HepG2 (cell line): ENCODE measurements around the gene ARHGEF16. TPM values are rescaled to one million over a fixed set of nuclear protein-coding genes. Genes with fewer than 3 reads are reported as not detected.

Experiments used
- ERF ChIP-seq: IDR thresholded peaks from 2 replicates; pipeline ENCODE4 v1.6.1; 2018; ENCODE audit warnings: missing biosample characterization, missing genetic modification reagents
- FOXC1 ChIP-seq: sonication (generic); formaldehyde crosslinking; IDR thresholded peaks from 2 replicates; pipeline ENCODE4 v1.8.0; 2022; ENCODE audit warnings: mild to moderate bottlenecking, missing genetic modification reagents, borderline replicate concordance
- GATAD2A ChIP-seq: IDR thresholded peaks from 2 replicates; pipeline ENCODE4 v1.6.1; 2016
- HNF1A ChIP-seq, 2 experiments: sonication (generic) in 1 of 2; formaldehyde crosslinking in 1 of 2; IDR thresholded peaks; 2 replicates each; pipeline versions ENCODE4 v1.4.0 to v1.6.1; 2016 to 2020; ENCODE audit warnings: borderline replicate concordance in 1 of 2, low read depth in 1 of 2, mild to moderate bottlenecking in 1 of 2, missing genetic modification reagents in 1 of 2
- MATR3 ChIP-seq: sonication (generic); formaldehyde crosslinking; IDR thresholded peaks from 2 replicates; pipeline ENCODE4 v1.4.0; 2020; ENCODE audit warnings: missing genetic modification reagents
- NCOA5 ChIP-seq: sonication (generic); formaldehyde crosslinking; IDR thresholded peaks from 2 replicates; pipeline ENCODE4 v1.4.0; 2020; ENCODE audit warnings: missing genetic modification reagents
- PATZ1 ChIP-seq: sonication (generic); formaldehyde crosslinking; IDR thresholded peaks from 2 replicates; pipeline ENCODE4 v1.4.0; 2020; ENCODE audit warnings: missing genetic modification reagents
- PHB2 ChIP-seq: fragments of 450-650 bp; IDR thresholded peaks from 2 replicates; pipeline ENCODE4 v1.6.1; 2018; ENCODE audit not compliant: partially characterized antibody
- RFXAP ChIP-seq: sonication (generic); formaldehyde crosslinking; IDR thresholded peaks from 2 replicates; pipeline ENCODE4 v1.4.0; 2020; ENCODE audit warnings: missing genetic modification reagents, borderline replicate concordance
- RXRB ChIP-seq: IDR thresholded peaks from 2 replicates; pipeline ENCODE4 v1.6.1; 2016; ENCODE audit warnings: borderline replicate concordance, missing genetic modification reagents, missing compliant biosample characterization
- SATB2 ChIP-seq: sonication (generic); formaldehyde crosslinking; IDR thresholded peaks from 2 replicates; pipeline ENCODE4 v1.5.0; 2020; ENCODE audit warnings: missing genetic modification reagents
- SMAD3 ChIP-seq: sonication (generic); formaldehyde crosslinking; IDR thresholded peaks from 2 replicates; pipeline ENCODE4 v1.4.0; 2020; ENCODE audit warnings: missing genetic modification reagents
- TRIM22 ChIP-seq: fragments of 450-650 bp; IDR thresholded peaks from 2 replicates; pipeline ENCODE4 v1.6.1; 2017
- ZFP36L1 ChIP-seq: sonication (generic); formaldehyde crosslinking; IDR thresholded peaks from 2 replicates; pipeline ENCODE4 v1.8.0; 2022; ENCODE audit warnings: mild to moderate bottlenecking, missing genetic modification reagents, moderate library complexity
- ZNF124 ChIP-seq: sonication (generic); formaldehyde crosslinking; IDR thresholded peaks from 2 replicates; pipeline ENCODE4 v1.4.0; 2020; ENCODE audit warnings: missing genetic modification reagents
- ZNF253 ChIP-seq: sonication (generic); formaldehyde crosslinking; IDR thresholded peaks from 2 replicates; pipeline ENCODE4 v1.8.0; 2022; ENCODE audit warnings: mild to moderate bottlenecking, missing genetic modification reagents, borderline replicate concordance
- ZNF282 ChIP-seq: fragments of 450-650 bp; IDR thresholded peaks from 2 replicates; pipeline ENCODE4 v1.6.1; 2018; ENCODE audit not compliant: partially characterized antibody
- ZNF296 ChIP-seq: sonication (generic); formaldehyde crosslinking; conservative IDR thresholded peaks from 2 replicates; pipeline ENCODE4 v1.5.0; 2020; ENCODE audit warnings: mild to moderate bottlenecking, missing genetic modification reagents
- ZNF30 ChIP-seq: sonication (generic); formaldehyde crosslinking; IDR thresholded peaks from 2 replicates; pipeline ENCODE4 v1.5.0; 2020; ENCODE audit warnings: mild to moderate bottlenecking, missing genetic modification reagents
- ZNF562 ChIP-seq: sonication (generic); formaldehyde crosslinking; IDR thresholded peaks from 2 replicates; pipeline ENCODE4 v1.8.0; 2022; ENCODE audit warnings: missing genetic modification reagents, borderline replicate concordance
- ZNF737 ChIP-seq: sonication (generic); formaldehyde crosslinking; IDR thresholded peaks from 2 replicates; pipeline ENCODE4 v1.5.0; 2020; ENCODE audit warnings: missing genetic modification reagents, mild to moderate bottlenecking, borderline replicate concordance
- ZNF766 ChIP-seq: sonication (generic); formaldehyde crosslinking; IDR thresholded peaks from 2 replicates; pipeline ENCODE4 v1.5.0; 2020; ENCODE audit warnings: missing genetic modification reagents, borderline replicate concordance
- polyA plus RNA-seq, 8 experiments: library from polyadenylated mRNA; depleted of rRNA in 3 of 8; stranded (reverse) in 7 of 8; unstranded in 1 of 8; fragments of >200 nt; fragmentation: Illumina TruSeq in 4 of 8; extraction: Trizol in 4 of 8; gene quantifications; 2 replicates each; pipeline versions ENCODE4 v1.2.1 to v1.2.3, GENCODE V29; 2011 to 2016; ENCODE audit warnings: low read depth in 4 of 8, missing spikeins in 1 of 8, mixed read lengths in 1 of 8; ENCODE audit not compliant: insufficient read depth in 1 of 8
- total RNA-seq, 5 experiments: library from RNA; depleted of rRNA; stranded (reverse); fragments of >200 nt; fragmentation: Illumina TruSeq; extraction: Trizol; gene quantifications; 2 replicates each; pipeline ENCODE4 v1.2.3, GENCODE V29; 2016; ENCODE audit warnings: low read depth in 1 of 5

ARHGEF16 gene
- total and polyA plus RNA-seq, 2 of the 13 experiments (the other 11 are each of a cell fraction or from before 2014, with no cell fraction given) = 20.3 to 39.9 TPM

GRCh38 chr1:3457910-3458883, 3.7 kb downstream of the ARHGEF16 start (continued):
- no peak for TF ChIP-seq ZNF766 (CRISPR knock-in tag)
- no peak for TF ChIP-seq SMAD3 (CRISPR knock-in tag)
- TF ChIP-seq NCOA5 = no peak
- peak; percentile 20; the same call in 1 of the 2 replicates for TF ChIP-seq RXRB (CRISPR knock-in tag)
- no peak for TF ChIP-seq TRIM22
- TF ChIP-seq ZNF282 = no peak
- no peak for TF ChIP-seq ERF (CRISPR knock-in tag)
- no peak for TF ChIP-seq RFXAP (CRISPR knock-in tag)
- no peak for TF ChIP-seq ZNF296 (CRISPR knock-in tag)
- TF ChIP-seq SATB2 (CRISPR knock-in tag) = no peak
- TF ChIP-seq ZNF253 (CRISPR knock-in tag) = no peak
- no peak for TF ChIP-seq ZFP36L1 (CRISPR knock-in tag)
- TF ChIP-seq ZNF30 (CRISPR knock-in tag) = no peak
- peak; percentile 38; the same call in 1 of the 2 replicates for TF ChIP-seq PATZ1 (CRISPR knock-in tag)
- no peak for TF ChIP-seq PHB2
- TF ChIP-seq ZNF124 (CRISPR knock-in tag) = 0 out of 2 replicates have a peak, but pooled peaks have one; percentile 28
- TF ChIP-seq ZNF562 = no peak
- TF ChIP-seq GATAD2A (CRISPR knock-in tag) = peak; percentile 35; the same call in 1 of the 2 replicates
- no peak for TF ChIP-seq ZNF737
- no peak for TF ChIP-seq HNF1A (IDR thresholded peaks at IDR 0.05; ENCODE audit: low read depth)
- peak; percentile 52; the same call in 1 of the 2 replicates for TF ChIP-seq HNF1A (CRISPR knock-in tag; IDR thresholded peaks at IDR 0.05; ENCODE audit: borderline replicate concordance)
- no peak for TF ChIP-seq MATR3 (CRISPR knock-in tag)
- TF ChIP-seq FOXC1 (CRISPR knock-in tag) = no peak
